ENCODE data around the gene TTC23L. TPM values are rescaled to one million over a fixed set of nuclear protein-coding genes. Genes with fewer than 3 reads are reported as not detected.

Gene TTC23L
- total RNA-seq, 5 donors from 2014 or later (not counting 1 experiment from before 2014, with no cell fraction given): 0.23 to 1.8 (median 0.64) TPM; not detected in 2

DNA sequence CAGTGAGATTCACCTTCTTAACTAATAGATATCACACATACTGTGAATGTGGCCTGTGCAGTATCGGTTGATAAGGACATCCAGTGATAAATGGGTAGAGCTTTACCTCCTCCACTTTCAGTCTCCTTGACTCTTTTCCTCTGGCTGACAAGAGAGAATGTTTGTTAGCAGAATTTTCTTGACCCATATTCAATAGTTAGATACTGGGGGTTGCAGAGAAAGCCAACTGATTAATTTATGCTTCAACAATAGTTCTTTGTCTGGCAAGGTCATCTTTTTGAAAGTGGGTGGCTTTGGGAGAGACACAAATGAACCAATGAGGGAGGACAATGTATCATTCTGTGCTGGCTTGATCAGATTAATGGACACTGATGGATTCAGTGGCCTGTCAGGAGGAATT lies 30.3 kb downstream of the TTC23L start:
- Mint-ChIP-seq H3K4me3 (no peak overlapping the region), H3K27ac (no peak overlapping the region), H3K36me3 (peaks cover 2% of the 10 kb centered on the region), H3K9me3 (no peaks in the 10 kb centered on the region), H3K4me1 (no peaks in the 10 kb centered on the region), H3K27me3 (peaks cover 3 to 9% of the 10 kb centered on the region in 2 donors)
- ChIA-PET POLR2A (no interaction called here), CTCF (interaction anchor here in 1 of 2 donors (0.5 kb wide), 1 partner anchor 33 kb away, joined by 3 read pairs; no protein-coding TSS in a partner anchor)
- WGBS (ENCODE audit: insufficient coverage): no CpG with 5 or more reads among the region's 1 CpG
- Histone ChIP-seq H3K4me1 (ENCODE audit: control insufficient read depth in 1 of 2, extremely low read depth in 1 of 2, insufficient read depth in 2 of 2, low read length in 2 of 2) (no peaks in the 10 kb centered on the region), H3K9me3 (no peaks in the 10 kb centered on the region), H3K27ac (ENCODE audit: low read length) (no peak overlapping the region), H3K4me3 (ENCODE audit: control insufficient read depth in 1 of 2, extremely low read depth in 1 of 2, low read length in 1 of 2) (no peak overlapping the region), H3K36me3 (ENCODE audit: control insufficient read depth in 2 of 2, extremely low read depth in 1 of 2, insufficient read depth in 1 of 2, low read length in 1 of 2) (no peaks in the 10 kb centered on the region), H3K27me3 (replicated peaks in 1 of 2; ENCODE audit: control insufficient read depth in 2 of 2, extremely low read depth in 1 of 2, insufficient read depth in 2 of 2, low read length in 1 of 2) (no peaks in the 10 kb centered on the region)
- ATAC-seq (replicated peaks in 1 of 4) (no peak), DNase-seq (no peak)

DNA sequence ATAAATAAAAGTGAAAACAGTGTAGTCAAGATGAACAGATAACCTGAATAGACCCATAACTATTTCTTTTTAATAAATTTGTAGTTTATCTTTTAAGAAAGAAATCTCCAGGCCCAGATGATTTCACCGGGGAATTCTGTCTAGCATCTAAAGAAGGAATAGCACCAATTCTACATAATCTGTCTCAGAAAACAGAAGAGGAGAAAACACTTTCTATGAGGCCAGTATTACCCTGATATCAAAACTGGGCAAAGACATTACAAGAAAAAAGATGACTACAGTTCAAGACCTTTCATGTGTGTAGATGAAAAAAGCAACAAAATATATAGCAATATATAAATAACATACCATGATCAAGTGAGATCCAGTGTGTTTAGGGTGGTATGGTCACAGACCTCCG lies 31.4 kb downstream of the TTC23L start:
- CTCF ChIA-PET: no interaction called here
- H3K27ac Mint-ChIP-seq: no peak overlapping the region
- H3K36me3 ChIP-seq (ENCODE audit: control insufficient read depth in 2 of 2, extremely low read depth in 1 of 2, insufficient read depth in 1 of 2, low read length in 1 of 2): no peaks in the 10 kb centered on the region

DNA sequence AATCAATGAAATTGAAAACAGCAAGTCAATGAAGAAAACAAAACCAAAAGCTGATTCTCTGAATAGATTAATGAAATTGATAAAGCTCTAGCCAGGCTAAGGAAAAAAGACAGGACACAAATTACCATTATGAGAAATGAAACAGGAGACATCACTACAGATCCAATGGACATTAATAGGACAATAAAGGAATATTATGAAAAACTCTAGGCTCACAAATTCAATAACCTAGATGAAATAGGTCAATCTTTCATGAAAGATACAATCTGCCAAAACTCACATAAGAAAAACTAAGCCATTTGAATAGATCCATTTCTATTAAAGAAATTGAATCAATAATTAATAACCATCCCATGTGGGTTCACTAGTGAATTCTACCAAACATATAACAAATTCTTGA lies 37.3 kb downstream of the TTC23L start:
- Histone ChIP-seq H3K27ac (ENCODE audit: low read length) (no peak overlapping the region), H3K4me1 (ENCODE audit: control insufficient read depth in 1 of 2, extremely low read depth in 1 of 2, insufficient read depth in 2 of 2, low read length in 2 of 2) (no peaks in the 10 kb centered on the region), H3K9me3 (no peaks in the 10 kb centered on the region), H3K36me3 (ENCODE audit: control insufficient read depth in 2 of 2, extremely low read depth in 1 of 2, insufficient read depth in 1 of 2, low read length in 1 of 2) (no peaks in the 10 kb centered on the region), H3K27me3 (replicated peaks in 1 of 2; ENCODE audit: control insufficient read depth in 2 of 2, extremely low read depth in 1 of 2, insufficient read depth in 2 of 2, low read length in 1 of 2) (no peaks in the 10 kb centered on the region), H3K4me3 (ENCODE audit: control insufficient read depth in 1 of 2, extremely low read depth in 1 of 2, low read length in 1 of 2) (no peak overlapping the region)
- Mint-ChIP-seq H3K27ac (no peak overlapping the region), H3K9me3 (peaks cover 6 to 18% (median 7%) of the 10 kb centered on the region in 3 donors), H3K4me1 (no peaks in the 10 kb centered on the region), H3K36me3 (peaks cover 2% of the 10 kb centered on the region), H3K4me3 (no peak overlapping the region), H3K27me3 (peaks cover 4 to 11% of the 10 kb centered on the region in 2 donors)
- POLR2A ChIA-PET: no interaction called here
- CTCF ChIA-PET: no interaction called here
- DNase-seq (no peak), ATAC-seq (replicated peaks in 1 of 4) (no peak)

More for the DNA sequence above, 31.4 kb downstream of the TTC23L start:
- ATAC-seq (replicated peaks in 1 of 4) (no peak), DNase-seq (no peak)
- H3K4me3 ChIP-seq (ENCODE audit: control insufficient read depth in 1 of 2, extremely low read depth in 1 of 2, low read length in 1 of 2): no peak overlapping the region
- H3K27me3 ChIP-seq (replicated peaks in 1 of 2; ENCODE audit: control insufficient read depth in 2 of 2, extremely low read depth in 1 of 2, insufficient read depth in 2 of 2, low read length in 1 of 2): no peaks in the 10 kb centered on the region
- no peaks in the 10 kb centered on the region for H3K4me1 Mint-ChIP-seq
- POLR2A ChIA-PET: no interaction called here
- H3K9me3 ChIP-seq: no peaks in the 10 kb centered on the region
- H3K27me3 Mint-ChIP-seq: peaks cover 3 to 11% of the 10 kb centered on the region in 2 donors
- no peaks in the 10 kb centered on the region for H3K4me1 ChIP-seq (ENCODE audit: control insufficient read depth in 1 of 2, extremely low read depth in 1 of 2, insufficient read depth in 2 of 2, low read length in 2 of 2)
- peaks cover 0 to under 1% (median under 1%) of the 10 kb centered on the region in 3 donors for H3K9me3 Mint-ChIP-seq
- H3K27ac ChIP-seq (ENCODE audit: low read length): no peak overlapping the region
- no CpG with 5 or more reads among the region's 2 CpGs for WGBS (ENCODE audit: insufficient coverage)
- peaks cover 2% of the 10 kb centered on the region for H3K36me3 Mint-ChIP-seq
- no peak overlapping the region for H3K4me3 Mint-ChIP-seq

DNA sequence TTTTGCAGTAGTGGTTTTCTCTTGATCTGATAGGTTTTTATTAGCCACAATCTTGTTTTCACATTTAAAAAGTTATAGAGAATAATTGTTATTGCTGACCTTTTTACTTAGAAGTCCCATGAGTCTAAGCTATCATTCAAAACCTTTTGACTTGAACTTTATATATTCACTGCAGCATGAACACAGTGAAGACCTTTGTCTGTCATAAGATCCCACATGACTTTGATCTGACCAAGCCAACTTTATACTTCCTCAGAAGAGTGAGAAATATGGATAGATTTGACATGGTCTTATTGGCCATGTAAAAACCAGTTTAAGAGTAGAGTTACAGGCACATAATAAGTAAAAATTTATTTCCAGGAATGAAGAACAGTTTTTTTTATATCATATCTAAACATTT lies 42.3 kb downstream of the TTC23L start:
- ChIA-PET POLR2A (interaction anchor here in 1 of 2 donors (0.6 kb wide), 1 partner anchor 120 kb away, joined by 3 read pairs; no protein-coding TSS in a partner anchor), CTCF (no interaction called here)
- Mint-ChIP-seq H3K36me3 (no peaks in the 10 kb centered on the region), H3K27me3 (peaks cover 6 to 13% of the 10 kb centered on the region in 2 donors), H3K4me1 (no peaks in the 10 kb centered on the region), H3K27ac (no peak overlapping the region), H3K4me3 (no peak overlapping the region), H3K9me3 (peaks cover under 1 to 9% (median 3%) of the 10 kb centered on the region in 3 donors)
- DNase-seq (no peak), ATAC-seq (replicated peaks in 1 of 4) (no peak)
- no peak overlapping the region for H3K4me3 ChIP-seq (ENCODE audit: control insufficient read depth in 1 of 2, extremely low read depth in 1 of 2, low read length in 1 of 2)
- no peak overlapping the region for H3K27ac ChIP-seq (ENCODE audit: low read length)
- no peaks in the 10 kb centered on the region for H3K36me3 ChIP-seq (ENCODE audit: control insufficient read depth in 2 of 2, extremely low read depth in 1 of 2, insufficient read depth in 1 of 2, low read length in 1 of 2)
- no peaks in the 10 kb centered on the region for H3K4me1 ChIP-seq (ENCODE audit: control insufficient read depth in 1 of 2, extremely low read depth in 1 of 2, insufficient read depth in 2 of 2, low read length in 2 of 2)
- peaks cover 0 to 2% of the 10 kb centered on the region in 2 experiments for H3K27me3 ChIP-seq (replicated peaks in 1 of 2; ENCODE audit: control insufficient read depth in 2 of 2, extremely low read depth in 1 of 2, insufficient read depth in 2 of 2, low read length in 1 of 2)
- H3K9me3 ChIP-seq: no peaks in the 10 kb centered on the region

DNA sequence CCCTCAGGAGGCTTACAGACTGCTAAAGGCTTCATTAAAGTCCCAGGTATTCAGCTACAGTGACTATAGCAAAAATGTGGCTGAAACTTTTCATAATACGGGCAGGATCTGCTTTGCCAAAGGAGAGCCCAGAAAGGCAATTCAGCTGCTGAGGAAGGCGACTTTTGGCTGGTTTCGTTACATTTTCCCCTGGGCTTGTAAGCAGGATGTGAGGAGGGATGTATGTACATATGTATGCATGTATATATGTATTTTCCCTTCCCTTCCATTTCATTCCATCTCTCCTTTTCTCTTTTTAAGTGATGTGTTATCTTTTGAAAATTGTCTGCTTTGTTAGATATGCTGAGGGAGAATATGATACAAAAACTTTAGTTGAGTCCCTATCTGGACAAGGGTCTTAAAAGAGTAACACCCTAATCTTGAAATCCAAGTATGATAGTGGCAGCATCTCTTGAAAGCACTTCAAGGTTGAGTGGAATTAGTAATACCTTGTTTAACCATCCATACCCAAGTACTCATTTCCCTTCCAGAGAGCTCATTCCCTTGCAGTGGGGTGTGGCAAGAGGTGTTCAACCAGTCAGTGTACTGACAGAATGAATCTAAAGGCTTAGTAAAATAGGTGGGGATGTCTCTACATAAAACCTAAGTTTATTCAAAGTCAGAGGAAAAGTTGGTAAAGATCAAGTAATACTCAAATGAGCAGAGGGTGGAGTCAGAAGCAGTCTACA lies 47.6 kb downstream of the TTC23L start:
- 100% methylated on average over 1 of the region's 3 CpGs for WGBS (ENCODE audit: insufficient coverage)
- no peaks in the 10 kb centered on the region for H3K36me3 Mint-ChIP-seq
- no peaks in the 10 kb centered on the region for H3K9me3 Mint-ChIP-seq
- Histone ChIP-seq H3K27me3 (replicated peaks in 1 of 2; ENCODE audit: control insufficient read depth in 2 of 2, extremely low read depth in 1 of 2, insufficient read depth in 2 of 2, low read length in 1 of 2) (peaks cover 0 to 2% of the 10 kb centered on the region in 2 experiments), H3K4me1 (ENCODE audit: control insufficient read depth in 1 of 2, extremely low read depth in 1 of 2, insufficient read depth in 2 of 2, low read length in 2 of 2) (no peaks in the 10 kb centered on the region), H3K36me3 (ENCODE audit: control insufficient read depth in 2 of 2, extremely low read depth in 1 of 2, insufficient read depth in 1 of 2, low read length in 1 of 2) (no peaks in the 10 kb centered on the region), H3K9me3 (no peaks in the 10 kb centered on the region), H3K27ac (ENCODE audit: low read length) (no peak overlapping the region), H3K4me3 (ENCODE audit: control insufficient read depth in 1 of 2, extremely low read depth in 1 of 2, low read length in 1 of 2) (no peak overlapping the region)
- H3K27ac Mint-ChIP-seq: no peak overlapping the region
- DNase-seq (no peak), ATAC-seq (replicated peaks in 1 of 4) (no peak)
- no peaks in the 10 kb centered on the region for H3K4me1 Mint-ChIP-seq
- H3K4me3 Mint-ChIP-seq: no peak overlapping the region
- CTCF ChIA-PET: interaction anchor here in 1 of 2 donors (0.6 to 0.7 kb wide), 2 partner anchors 37 to 349 kb away, joined by 3 to 6 read pairs; no protein-coding TSS in a partner anchor
- POLR2A ChIA-PET: no interaction called here
- peaks cover 6 to 19% of the 10 kb centered on the region in 2 donors for H3K27me3 Mint-ChIP-seq

DNA sequence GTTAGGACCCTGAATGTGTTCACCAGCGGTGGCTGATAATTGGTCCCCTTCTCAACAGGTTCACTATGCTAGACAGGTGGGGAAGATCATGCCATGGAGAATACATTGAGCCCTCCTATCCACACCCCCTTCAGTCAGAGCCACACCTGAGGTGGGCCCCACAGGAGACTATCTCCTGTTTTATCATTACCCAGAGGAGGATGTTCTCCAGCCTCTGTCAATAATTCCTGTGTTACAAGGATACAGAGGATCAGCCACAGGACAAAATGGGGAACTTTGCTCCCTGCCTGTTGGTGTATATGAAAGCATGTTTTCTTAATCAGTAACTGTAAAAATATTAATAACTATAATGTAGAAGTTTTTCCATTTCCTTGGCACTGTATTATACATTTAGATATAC lies 50.4 kb downstream of the TTC23L start:
- no peaks in the 10 kb centered on the region for H3K4me1 ChIP-seq (ENCODE audit: control insufficient read depth in 1 of 2, extremely low read depth in 1 of 2, insufficient read depth in 2 of 2, low read length in 2 of 2)
- Mint-ChIP-seq H3K4me1 (no peaks in the 10 kb centered on the region), H3K4me3 (no peak overlapping the region), H3K27ac (no peak overlapping the region), H3K9me3 (no peaks in the 10 kb centered on the region), H3K36me3 (no peaks in the 10 kb centered on the region), H3K27me3 (peaks cover 0 to 10% of the 10 kb centered on the region in 2 donors)
- ATAC-seq (replicated peaks in 1 of 4) (no peak), DNase-seq (no peak)
- ChIA-PET POLR2A (interaction anchor here in 1 of 2 donors (0.6 kb wide), 1 partner anchor 1662 kb away, joined by 3 read pairs; no protein-coding TSS in a partner anchor), CTCF (interaction anchor here in 1 of 2 donors (0.6 kb wide), 1 partner anchor 40 kb away, joined by 3 read pairs; no protein-coding TSS in a partner anchor)
- no peaks in the 10 kb centered on the region for H3K9me3 ChIP-seq
- H3K27me3 ChIP-seq (replicated peaks in 1 of 2; ENCODE audit: control insufficient read depth in 2 of 2, extremely low read depth in 1 of 2, insufficient read depth in 2 of 2, low read length in 1 of 2): no peaks in the 10 kb centered on the region
- H3K4me3 ChIP-seq (ENCODE audit: control insufficient read depth in 1 of 2, extremely low read depth in 1 of 2, low read length in 1 of 2): no peak overlapping the region
- no peaks in the 10 kb centered on the region for H3K36me3 ChIP-seq (ENCODE audit: control insufficient read depth in 2 of 2, extremely low read depth in 1 of 2, insufficient read depth in 1 of 2, low read length in 1 of 2)
- WGBS (ENCODE audit: insufficient coverage): no CpG with 5 or more reads among the region's 1 CpG
- no peak overlapping the region for H3K27ac ChIP-seq (ENCODE audit: low read length)
